NCI-H1436 (cell line): ENCODE data around the gene CACNB2.
A peak's percentile ranks its signal among the peaks of the same experiment; 100 is the strongest.

Experiments
- DNase-seq: peaks from one replicate; lab custom pipeline; 2025; lab: John Stamatoyannopoulos, UW

The CACNB2 gene

GRCh38 chr10:18455086-18455884, 315.1 kb downstream of the CACNB2 start:
- DNase-seq, result no peak

- DNase-seq, result no peak
These were observed 316.8 kb downstream of the CACNB2 start for GRCh38 chr10:18456984-18457383.

GRCh38 chr10:18460032-18460431, 319.8 kb downstream of the CACNB2 start:
- no peak for DNase-seq

DNA sequence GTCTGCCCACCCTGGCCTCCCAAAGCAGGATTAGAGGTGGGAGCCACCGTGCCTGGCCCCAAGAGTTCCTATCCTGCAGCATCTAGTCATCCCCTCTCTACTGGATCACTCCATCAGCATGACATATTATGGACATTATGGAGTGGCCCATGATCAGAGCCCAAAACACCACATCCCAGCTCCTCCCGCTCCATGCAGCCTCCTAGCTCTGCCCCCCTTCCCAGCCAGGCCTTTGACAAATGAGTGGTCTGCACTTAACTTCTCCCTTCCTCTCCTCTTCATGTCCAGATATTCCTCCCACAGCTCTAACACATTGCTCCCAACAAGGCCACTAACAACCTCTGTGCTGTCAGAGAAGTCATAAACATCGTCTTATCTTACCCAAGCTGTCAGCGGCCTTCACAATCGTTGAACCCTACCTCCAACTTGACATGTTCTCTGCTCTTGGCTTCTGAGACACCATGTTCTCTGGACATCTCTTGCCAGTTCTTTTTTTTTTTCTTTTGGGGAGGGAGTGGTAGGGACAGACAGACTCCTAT, 323.5 kb downstream of the CACNB2 start:
- no peak for DNase-seq

DNA sequence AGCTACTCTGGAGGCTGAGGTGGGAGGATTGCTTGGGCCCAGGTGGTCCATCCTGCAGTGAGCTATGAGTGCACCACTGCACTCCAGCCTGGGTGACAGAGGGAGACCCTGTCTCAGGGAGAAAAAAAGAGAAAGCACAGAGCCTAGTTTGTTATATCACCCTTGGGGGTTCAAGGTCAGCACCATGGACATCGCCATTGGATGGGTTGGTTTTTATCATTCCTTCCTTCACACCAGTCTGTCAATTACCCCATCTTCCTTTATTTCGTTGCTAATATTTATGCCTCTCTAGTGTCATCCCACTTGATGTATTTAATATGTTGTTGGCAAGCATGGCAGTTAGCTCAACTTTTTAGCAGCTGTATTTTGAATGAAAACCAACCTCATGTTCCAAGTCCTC, 328.9 kb downstream of the CACNB2 start:
- no peak for DNase-seq

GRCh38 chr10:18472977-18473376, 332.8 kb downstream of the CACNB2 start:
- no peak for DNase-seq

DNA sequence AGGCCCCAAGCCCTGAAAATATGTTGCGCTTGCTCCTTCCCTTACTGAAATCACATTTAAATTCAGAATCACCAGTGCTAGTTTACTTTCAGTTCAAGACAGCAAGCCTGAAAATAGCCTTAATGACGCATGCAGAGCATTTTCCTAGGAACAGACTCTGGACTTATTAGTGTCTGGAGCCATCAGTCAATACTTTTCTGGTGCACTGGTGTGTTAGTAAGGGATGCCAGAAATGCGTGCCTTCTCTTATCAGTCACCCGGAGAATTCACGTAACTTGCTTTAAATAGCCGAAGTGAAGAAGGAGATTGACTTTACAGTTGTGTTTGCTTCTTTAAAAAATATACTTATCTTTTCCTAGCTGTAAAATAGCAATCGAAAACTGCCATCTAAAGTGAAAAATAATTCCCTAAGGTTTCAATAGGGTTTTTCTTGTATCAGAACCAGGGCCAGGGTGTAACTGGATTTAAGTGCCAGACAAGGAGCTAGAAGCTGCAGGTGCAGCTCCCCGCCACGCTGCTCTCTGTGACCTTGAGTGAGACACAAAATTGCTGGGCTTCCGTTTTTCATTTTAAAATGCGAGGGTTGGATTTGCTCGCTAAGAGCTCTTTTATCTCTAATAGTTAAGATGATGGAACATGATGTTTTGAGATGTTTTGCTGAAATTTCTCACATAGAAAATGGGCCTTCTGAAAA, 333.3 kb downstream of the CACNB2 start:
- DNase-seq, result no peak

- DNase-seq, result no peak
These were observed 333.9 kb downstream of the CACNB2 start for GRCh38 chr10:18474118-18474455.

DNA sequence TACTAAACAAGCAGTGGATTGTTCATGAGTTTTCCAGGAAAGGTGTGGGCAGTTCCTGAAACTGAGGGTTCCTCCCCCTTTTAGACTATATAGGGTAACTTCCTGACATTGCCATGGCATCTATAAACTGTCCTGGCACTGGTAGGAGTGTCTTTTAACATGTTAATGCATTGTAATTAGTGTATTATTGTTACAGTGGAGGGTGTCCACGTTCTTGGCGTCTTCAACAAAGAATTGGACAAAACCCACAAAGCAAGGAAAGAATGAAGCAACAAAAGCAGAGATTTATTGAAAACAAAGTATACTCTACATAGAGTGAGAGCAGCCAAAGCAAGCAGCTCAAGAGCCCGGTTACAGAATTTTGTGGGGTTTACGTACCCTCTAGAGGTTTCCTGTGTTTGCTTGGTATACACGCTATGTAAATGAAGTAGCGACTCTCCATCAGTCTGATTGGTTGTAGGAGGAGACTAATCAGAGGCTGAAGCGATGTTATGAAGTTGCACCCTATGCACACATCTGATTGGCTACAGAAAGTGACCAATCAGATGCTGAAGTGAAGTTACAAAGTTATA, 335.9 kb downstream of the CACNB2 start:
- peak; percentile 34 for DNase-seq

- DNase-seq, result no peak
These were observed 338.1 kb downstream of the CACNB2 start for GRCh38 chr10:18478354-18478753.

- DNase-seq, result no peak
These were observed 339.3 kb downstream of the CACNB2 start for GRCh38 chr10:18479502-18479901.

DNA sequence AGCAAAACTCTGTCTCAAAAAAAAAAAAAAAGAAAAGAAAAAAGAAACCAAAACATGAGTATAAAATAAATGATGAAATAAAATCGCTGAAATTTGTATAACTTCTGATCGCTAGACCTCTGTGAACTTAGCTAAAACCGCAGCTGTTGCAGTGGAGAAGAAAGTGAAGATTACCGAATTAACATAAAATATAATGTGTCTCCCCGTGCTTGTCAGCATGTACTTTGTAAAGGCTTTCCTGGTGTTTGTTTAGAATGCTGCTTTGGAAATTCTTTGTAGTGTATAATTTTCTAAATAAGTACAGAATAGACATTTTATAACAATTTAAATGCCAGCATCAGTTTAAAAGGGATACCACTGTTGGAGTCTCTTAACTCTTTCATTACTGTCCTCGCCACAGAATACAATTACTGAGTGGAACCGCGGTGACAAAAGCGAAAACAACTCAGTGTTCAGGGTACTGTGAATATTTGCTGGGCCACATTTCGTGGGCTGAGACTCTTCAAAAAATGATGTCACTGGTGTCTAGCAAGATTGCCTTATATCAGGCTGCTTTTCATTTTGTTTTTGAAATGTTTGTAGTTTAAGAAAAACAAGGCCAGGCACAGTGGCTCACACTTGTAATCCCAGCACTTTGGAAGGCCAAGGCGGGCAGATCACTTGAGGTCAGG, 343.4 kb downstream of the CACNB2 start:
- DNase-seq, result no peak

DNA sequence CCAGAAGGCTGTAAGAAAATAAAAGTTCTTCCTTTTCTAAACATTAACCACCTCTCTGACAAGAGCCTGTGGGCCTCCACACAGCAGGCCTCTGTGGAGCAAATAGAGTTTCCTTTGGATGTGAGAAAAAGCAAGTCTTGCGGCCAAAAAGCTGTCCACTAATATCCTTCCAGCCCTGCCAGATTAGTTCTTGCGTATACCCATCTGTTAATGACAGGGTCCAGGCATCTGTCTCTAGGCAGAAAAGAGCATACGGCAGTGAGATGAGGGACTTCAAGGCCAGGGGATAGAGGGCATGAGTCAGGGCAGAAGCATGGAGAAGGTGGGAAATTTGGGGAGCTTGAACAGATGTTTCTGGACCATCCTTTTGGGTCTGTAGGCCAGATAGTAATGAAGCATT, 346.2 kb downstream of the CACNB2 start:
- DNase-seq, result no peak

DNA sequence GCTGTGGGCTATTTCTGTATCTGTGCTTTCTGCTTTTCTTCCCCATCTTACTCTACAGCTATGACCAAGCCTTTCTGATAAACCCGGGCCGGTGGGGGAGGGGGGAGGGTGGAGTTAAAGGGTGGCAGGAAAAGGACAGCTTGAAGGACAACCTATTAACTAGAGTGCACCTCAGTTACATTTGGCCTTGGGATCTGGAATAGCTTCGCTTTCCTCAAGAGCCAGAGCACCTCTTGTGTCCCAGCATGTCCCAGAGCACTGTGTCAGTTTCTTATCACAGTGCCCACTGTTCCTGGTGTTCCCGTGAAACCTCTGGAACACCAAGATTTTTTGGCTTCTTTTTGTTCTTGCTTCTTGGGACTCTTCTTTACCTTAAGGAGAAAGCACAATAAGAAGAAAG, 350.5 kb downstream of the CACNB2 start:
- no peak for DNase-seq

DNA sequence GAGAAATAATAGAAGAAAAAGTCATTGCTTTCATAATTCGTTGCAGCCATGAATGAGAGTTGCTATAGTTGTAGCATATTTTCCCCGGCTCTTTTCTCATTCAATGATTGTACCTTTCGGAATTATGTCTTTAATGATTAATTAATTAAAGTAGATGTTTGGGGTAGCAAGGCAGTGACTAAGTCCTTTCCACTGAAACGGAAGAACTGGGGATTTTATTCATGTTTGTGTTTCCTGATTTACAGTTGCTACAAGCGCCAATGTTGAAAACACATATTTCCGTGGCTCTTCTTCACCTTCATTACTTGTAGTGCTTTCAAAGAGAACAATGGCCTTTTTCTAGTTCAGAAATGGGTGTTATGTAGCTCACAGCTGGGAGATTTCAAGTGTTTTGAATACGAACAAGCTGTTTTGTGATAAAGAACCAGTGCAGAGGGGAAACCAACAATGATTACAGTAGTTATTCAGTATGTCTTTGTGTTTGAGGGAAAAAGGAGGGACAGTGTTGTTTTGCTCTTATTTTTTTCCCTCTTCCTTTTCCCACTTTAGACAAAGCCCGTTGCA, 357.7 kb downstream of the CACNB2 start:
- no peak for DNase-seq

GRCh38 chr10:18498998-18499397, 358.8 kb downstream of the CACNB2 start:
- no peak for DNase-seq

DNA sequence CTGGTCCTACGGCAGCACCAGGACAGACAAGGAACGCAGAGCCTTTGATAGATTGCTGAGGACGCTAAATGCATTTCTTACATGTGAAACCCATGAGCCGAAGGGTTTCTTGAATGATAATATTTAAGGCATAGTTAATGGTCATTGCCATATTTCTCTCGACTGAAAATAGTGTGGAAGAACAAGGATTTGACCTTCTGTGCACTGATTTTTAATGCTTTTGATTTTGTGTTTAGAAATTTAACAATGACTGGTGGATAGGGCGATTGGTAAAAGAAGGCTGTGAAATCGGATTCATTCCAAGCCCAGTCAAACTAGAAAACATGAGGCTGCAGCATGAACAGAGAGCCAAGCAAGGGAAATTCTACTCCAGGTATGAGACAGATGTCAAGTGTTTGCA, 360.4 kb downstream of the CACNB2 start:
- no peak for DNase-seq

DNA sequence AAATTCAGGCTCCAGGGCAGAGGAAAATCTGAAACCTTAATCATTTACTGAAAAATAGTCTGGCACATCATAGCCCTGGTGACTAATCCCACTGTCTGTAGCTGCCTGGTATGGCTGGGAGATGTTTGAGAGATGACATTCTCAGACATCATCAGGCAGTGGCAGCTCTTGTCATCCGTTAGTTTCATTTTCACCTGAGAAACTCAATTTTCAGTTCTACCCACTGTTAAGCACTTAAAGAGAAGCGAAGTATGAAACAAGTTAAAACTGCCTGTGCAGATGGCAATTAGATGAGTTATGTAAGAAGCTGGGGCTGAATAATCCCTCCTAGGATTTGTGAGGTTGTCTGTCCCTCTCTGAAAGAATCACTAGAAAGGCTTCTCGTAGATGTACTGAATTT, 361.0 kb downstream of the CACNB2 start:
- no peak for DNase-seq

GRCh38 chr10:18501629-18502028, 361.4 kb downstream of the CACNB2 start:
- DNase-seq, result no peak

DNA sequence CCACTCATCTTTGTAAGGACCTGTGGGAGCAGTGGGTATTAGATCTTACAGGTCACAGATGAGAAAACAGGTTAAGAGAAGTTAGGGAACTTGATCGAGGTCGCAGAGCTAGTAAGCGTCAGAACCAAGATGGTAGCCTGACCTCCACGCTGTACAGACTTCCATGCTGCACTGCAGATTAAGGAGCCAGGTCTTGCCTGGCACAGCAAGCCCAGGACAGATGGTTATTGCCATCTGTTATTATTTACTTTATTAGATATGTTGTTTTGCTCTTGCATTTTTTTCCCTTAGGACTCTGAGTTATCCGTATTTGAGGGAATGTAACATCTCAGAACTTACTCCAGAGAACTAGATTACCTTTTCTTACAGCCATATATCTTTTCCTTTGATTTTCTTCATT, 363.9 kb downstream of the CACNB2 start:
- no peak for DNase-seq

- no peak for DNase-seq
These were observed 365.4 kb downstream of the CACNB2 start for GRCh38 chr10:18505456-18506118.

GRCh38 chr10:18508587-18508986, 368.4 kb downstream of the CACNB2 start:
- DNase-seq, result no peak
